Epithelial cell of esophagus (primary cell): ENCODE results near the gene ENOX1.

Source experiments
- DNase-seq: peaks from one replicate; pipeline ENCODE4 v3.0.0; 2010; ENCODE audit warnings: low read depth
- H3K4me3 ChIP-seq: 2 replicates; pipeline ENCODE4 v1.5.1; 2011; ENCODE audit warnings: mild to moderate bottlenecking, low read length, control low read depth
- TF ChIP-seq, protein P1 (sequence below): IDR thresholded peaks from 2 replicates; pipeline ENCODE4 v1.5.1; 2011; ENCODE audit warnings: low read depth, mild to moderate bottlenecking, low read length, control low read depth, inconsistent platforms; ENCODE audit not compliant: insufficient read depth; ENCODE audit errors: missing control alignments

ENOX1 gene

DNA sequence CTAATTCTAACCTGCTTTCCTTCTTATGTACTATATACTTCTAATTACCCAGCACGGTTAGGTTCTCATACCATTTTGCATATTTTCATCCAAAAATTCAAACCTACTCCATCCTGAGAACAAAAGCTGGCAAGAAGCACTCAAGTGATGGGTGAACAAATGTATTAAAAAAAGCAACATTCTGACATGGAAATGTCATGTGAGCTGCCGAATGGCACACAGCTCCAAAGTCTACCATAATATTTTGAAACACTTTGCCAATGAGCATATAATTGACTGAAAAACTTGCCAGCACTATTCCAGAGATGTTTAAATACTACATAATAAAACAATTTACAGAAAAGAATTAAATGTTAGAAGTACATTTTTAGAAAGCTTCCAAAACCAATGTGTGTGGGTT is 274.6 kb downstream of the ENOX1 start:
- TF ChIP-seq, protein P1, sequence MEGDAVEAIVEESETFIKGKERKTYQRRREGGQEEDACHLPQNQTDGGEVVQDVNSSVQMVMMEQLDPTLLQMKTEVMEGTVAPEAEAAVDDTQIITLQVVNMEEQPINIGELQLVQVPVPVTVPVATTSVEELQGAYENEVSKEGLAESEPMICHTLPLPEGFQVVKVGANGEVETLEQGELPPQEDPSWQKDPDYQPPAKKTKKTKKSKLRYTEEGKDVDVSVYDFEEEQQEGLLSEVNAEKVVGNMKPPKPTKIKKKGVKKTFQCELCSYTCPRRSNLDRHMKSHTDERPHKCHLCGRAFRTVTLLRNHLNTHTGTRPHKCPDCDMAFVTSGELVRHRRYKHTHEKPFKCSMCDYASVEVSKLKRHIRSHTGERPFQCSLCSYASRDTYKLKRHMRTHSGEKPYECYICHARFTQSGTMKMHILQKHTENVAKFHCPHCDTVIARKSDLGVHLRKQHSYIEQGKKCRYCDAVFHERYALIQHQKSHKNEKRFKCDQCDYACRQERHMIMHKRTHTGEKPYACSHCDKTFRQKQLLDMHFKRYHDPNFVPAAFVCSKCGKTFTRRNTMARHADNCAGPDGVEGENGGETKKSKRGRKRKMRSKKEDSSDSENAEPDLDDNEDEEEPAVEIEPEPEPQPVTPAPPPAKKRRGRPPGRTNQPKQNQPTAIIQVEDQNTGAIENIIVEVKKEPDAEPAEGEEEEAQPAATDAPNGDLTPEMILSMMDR, result no peak
- H3K4me3 ChIP-seq, result no peak overlapping the region
- no peak for DNase-seq

- no peak overlapping the region for H3K4me3 ChIP-seq
- DNase-seq, result no peak
- TF ChIP-seq, protein P1, result no peak
Observed at GRCh38 chr13:43510956-43511901, 275.5 kb downstream of the ENOX1 start.

DNA sequence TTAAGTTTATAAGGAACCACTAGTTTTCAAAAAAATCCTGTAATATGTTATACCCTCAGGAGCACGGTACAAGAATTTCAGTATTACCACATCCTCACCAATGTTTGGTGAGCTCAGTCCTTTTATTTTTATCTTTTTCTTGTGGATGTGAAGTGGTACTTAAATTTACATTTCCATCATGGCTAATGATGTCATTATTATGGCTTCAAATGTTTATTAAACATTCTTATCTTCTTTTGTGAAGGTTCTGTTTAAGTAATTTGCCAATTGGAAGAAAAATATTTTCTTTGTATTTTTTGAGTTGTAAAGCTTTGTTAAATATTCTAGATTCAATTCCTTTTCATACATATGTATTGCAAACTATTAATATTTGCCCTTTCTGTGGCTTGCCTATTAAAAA is 291.0 kb downstream of the ENOX1 start:
- DNase-seq, result no peak
- H3K4me3 ChIP-seq, result no peak overlapping the region
- TF ChIP-seq, protein P1, result no peak

DNA sequence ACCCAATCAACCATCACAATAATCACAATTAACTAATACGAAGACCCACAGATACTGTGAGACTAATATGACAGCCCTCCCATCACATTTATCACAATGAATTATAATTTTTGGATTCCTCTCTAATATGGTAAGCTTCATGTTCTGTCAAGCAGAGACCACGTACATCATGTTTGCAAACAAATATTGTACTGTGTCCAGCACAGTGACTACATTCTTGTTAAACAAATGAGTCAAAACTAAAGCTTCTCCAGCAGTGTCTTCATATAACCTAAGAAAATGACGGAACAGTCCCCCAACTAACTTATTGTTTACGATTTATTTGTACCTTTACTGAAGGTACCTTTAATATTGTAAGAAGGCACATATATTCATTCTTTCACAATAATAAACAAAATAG is 292.6 kb downstream of the ENOX1 start:
- TF ChIP-seq, protein P1, result no peak
- DNase-seq, result peak; percentile 9
- H3K4me3 ChIP-seq, result no peak overlapping the region

DNA sequence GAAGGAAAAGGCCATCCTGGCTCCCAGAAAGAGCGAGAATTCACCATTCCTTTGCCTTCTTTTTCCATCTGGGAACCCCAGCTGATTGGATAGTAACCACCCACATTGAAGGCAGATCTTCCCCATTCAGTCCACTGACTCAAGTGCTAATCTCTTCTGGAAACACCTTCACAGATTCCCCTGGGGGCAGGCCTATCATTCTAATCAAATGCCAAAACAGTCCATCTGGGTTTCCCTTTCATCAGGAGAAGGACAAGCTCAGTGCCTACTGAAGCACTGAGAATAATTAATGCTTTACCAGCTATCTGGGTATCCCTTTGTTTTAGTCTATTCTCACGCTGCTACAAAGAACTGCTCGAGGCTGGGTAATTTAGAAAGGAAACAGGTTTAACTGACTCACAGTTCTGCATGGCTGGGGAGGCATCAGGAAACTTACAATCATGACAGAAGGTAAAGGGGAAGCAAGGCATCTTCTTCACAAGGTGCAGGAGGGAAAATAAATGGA is 293.2 kb downstream of the ENOX1 start:
- TF ChIP-seq, protein P1, result no peak
- DNase-seq, result peak; percentile 22
- no peak overlapping the region for H3K4me3 ChIP-seq

- DNase-seq, result no peak
- TF ChIP-seq, protein P1, result no peak
- no peak overlapping the region for H3K4me3 ChIP-seq
Observed at GRCh38 chr13:43492745-43493144, 294.0 kb downstream of the ENOX1 start.
